GM18873 (cell line): Measurements from ENCODE around the gene A4GALT.
"Not testable (repeated sequence)": the region's sequence is repeated elsewhere in the genome, so short reads cannot be mapped to it uniquely, and the experiment has no call there.

ENCODE experiments used
- ATAC-seq: cut with Tn5 transposase; IDR thresholded peaks from one replicate; pipeline ENCODE4 v1.9.1; 2021; ENCODE audit warnings: mild to moderate bottlenecking, moderate library complexity, moderate number of reproducible peaks; ENCODE audit not compliant: unreplicated experiment, low FRiP score

The A4GALT gene

GRCh38 chr22:42720263-42721044, at the start of gene A4GALT:
Gene A4GALT (minus strand): TSS chr22:42720870. CDS start chr22:42693951, 26,919 bp downstream.
- ATAC-seq = no peak

- ATAC-seq = no peak
Observed at GRCh38 chr22:42770448-42770726, 49.7 kb upstream of the A4GALT start.

- peak; percentile 66 for ATAC-seq
Observed at GRCh38 chr22:42769574-42770447, 49.1 kb upstream of the A4GALT start.

GRCh38 chr22:42769238-42769573, 48.5 kb upstream of the A4GALT start:
- ATAC-seq = no peak

GRCh38 chr22:42768385-42769035, 47.8 kb upstream of the A4GALT start:
- no peak for ATAC-seq

GRCh38 chr22:42766860-42767259, 46.2 kb upstream of the A4GALT start:
- ATAC-seq = no peak

GRCh38 chr22:42764895-42765363, 44.3 kb upstream of the A4GALT start:
- no peak for ATAC-seq

- ATAC-seq = no peak
Observed at GRCh38 chr22:42763965-42764480, 43.4 kb upstream of the A4GALT start.

- ATAC-seq = no peak
Observed at GRCh38 chr22:42760806-42761565, 40.3 kb upstream of the A4GALT start.

GRCh38 chr22:42758931-42759629, 38.4 kb upstream of the A4GALT start:
- ATAC-seq = no peak

GRCh38 chr22:42755553-42755952, 34.9 kb upstream of the A4GALT start:
- not testable (repeated sequence) for ATAC-seq

- ATAC-seq = not testable (repeated sequence)
Observed at GRCh38 chr22:42755121-42755520, 34.5 kb upstream of the A4GALT start.

GRCh38 chr22:42754658-42755057, 34.0 kb upstream of the A4GALT start:
- ATAC-seq = no peak

- ATAC-seq = no peak
Observed at GRCh38 chr22:42752912-42753311, 32.2 kb upstream of the A4GALT start.

- ATAC-seq = no peak
Observed at GRCh38 chr22:42752230-42752746, 31.6 kb upstream of the A4GALT start.

- not testable (repeated sequence) for ATAC-seq
Observed at GRCh38 chr22:42750421-42750820, 29.8 kb upstream of the A4GALT start.

- ATAC-seq = no peak
Observed at GRCh38 chr22:42747701-42748513, 27.2 kb upstream of the A4GALT start.

- ATAC-seq = no peak
Observed at GRCh38 chr22:42745118-42745517, 24.4 kb upstream of the A4GALT start.
